HG02763 (cell line): Measurements from ENCODE around the gene IZUMO1.
"Not testable (repeated sequence)": the region's sequence is repeated elsewhere in the genome, so short reads cannot be mapped to it uniquely, and the experiment has no call there.

Experiments used
- ATAC-seq: cut with Tn5 transposase; IDR thresholded peaks from one replicate; pipeline ENCODE4 v1.9.1; 2021; ENCODE audit warnings: mild to moderate bottlenecking, moderate library complexity; ENCODE audit not compliant: unreplicated experiment

IZUMO1 gene

DNA sequence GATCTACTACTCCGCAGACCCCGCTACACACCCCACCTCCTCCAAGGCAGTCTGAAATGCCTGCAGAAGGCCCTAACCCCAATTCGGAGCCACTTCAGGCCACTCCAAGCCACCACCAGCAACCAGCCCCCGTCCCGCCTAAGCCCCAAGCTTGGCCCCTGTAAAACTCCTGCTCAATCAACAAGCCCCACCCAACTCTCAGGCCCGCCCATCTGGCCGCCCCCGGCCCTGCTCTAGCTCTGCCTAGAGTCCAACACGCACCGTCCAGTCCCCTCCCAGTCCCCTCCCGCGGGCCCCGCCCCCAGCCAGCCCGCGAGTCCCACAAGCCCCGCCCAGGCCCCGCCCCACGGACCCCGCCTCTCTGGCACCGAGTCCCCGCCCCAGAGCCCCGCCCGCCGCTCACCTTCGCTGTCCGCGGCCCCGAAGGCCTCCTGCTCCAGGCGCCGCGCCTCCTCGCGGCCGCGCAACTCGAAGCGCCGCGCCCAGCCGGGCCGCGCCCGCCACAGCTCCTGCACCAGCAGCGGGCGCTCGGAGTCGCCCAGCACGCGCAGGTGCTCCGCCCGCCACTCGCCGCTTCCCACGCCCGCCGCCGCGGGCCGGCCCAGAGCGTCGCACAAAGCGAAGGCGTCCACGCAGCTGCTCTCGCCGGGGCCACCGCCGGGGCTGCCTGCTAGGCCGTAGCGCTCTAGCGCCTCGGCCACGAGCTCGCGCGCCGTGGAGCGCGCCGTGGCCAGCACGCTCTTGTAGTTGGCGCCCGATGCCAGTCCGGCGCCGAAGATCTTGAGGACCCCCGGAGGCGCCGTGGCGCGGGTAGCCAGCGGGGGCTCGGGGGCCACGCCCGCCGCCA is 7.9 kb downstream of the IZUMO1 start:
- ATAC-seq = peak; percentile 77

- ATAC-seq = no peak
These were observed 9.2 kb downstream of the IZUMO1 start for GRCh38 chr19:48737360-48737998.

DNA sequence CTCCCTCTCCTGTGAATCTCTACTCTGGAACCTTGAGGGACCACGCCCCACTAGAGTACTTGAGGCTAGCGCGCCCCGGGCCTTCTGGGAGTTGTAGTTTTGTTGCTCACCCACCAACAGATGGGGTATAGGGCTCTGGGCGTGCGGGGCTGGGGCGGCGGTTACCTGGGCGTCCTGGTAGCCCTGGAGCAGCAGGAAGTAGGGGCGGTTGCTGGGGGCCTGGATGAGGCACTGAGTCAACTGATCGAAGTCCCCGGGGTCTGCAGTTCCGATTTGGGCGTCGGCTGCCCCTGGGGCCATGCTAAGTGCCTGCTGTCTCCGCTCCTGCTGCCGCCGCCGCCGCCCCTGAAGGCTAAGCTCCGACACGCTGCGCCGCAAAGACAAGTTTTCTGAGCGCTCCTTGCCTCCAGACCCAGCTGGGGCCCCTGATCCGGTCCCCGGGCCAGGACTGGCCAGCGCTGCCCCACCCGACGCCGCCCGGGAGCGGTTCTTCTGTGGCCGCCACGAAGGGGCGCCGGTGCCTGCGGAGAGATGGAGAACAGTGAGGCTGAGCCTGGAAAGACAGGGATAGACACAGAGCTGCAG is 11.6 kb downstream of the IZUMO1 start:
- ATAC-seq = no peak

DNA sequence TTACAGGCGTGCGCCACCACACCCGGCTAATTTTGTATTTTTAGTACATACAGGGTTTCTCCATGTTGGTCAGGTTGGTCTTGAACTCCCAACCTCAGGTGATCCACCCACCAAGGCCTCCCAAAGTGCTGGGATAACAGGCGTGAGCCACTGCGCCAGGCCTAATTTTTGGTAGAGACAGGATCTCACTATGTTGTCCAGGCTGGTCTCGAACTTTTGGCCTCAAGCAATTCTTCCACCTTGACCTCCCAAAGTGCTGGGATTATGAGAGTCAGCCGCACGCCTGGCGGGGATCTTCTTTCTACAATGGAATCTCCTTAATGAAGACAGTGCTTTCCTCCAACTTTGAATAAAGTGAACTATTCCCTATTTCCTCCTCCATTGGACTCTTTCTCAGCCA is 12.1 kb downstream of the IZUMO1 start:
- ATAC-seq = no peak

GRCh38 chr19:48731452-48731851 is 15.3 kb downstream of the IZUMO1 start:
- no peak for ATAC-seq

GRCh38 chr19:48728911-48729664 is 17.6 kb downstream of the IZUMO1 start:
- no peak for ATAC-seq

GRCh38 chr19:48726556-48726955 is 20.2 kb downstream of the IZUMO1 start:
- ATAC-seq = no peak

GRCh38 chr19:48724796-48725753 is 21.6 kb downstream of the IZUMO1 start:
- ATAC-seq = no peak

GRCh38 chr19:48722196-48722708 is 24.5 kb downstream of the IZUMO1 start:
- no peak for ATAC-seq

GRCh38 chr19:48720613-48721296 is 26.0 kb downstream of the IZUMO1 start:
- peak; percentile 85 for ATAC-seq

DNA sequence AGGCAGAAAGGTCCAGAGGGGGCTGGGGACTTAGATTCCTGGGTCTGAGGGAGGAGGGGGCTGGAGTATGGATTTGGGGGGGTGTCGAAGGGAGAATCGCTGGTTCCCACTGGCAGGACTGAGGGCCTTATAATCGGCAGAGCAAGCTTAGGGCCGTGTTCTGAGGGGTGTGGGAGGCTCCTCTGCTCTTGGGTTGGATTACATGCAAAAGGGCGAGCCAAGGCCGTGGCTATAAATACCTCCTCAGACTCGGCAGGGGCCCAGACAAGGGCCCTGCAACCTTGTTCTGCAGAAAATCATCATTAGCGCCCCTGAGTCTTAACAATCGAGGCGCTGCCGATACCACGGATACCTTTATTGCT is 26.5 kb downstream of the IZUMO1 start:
- ATAC-seq = no peak

DNA sequence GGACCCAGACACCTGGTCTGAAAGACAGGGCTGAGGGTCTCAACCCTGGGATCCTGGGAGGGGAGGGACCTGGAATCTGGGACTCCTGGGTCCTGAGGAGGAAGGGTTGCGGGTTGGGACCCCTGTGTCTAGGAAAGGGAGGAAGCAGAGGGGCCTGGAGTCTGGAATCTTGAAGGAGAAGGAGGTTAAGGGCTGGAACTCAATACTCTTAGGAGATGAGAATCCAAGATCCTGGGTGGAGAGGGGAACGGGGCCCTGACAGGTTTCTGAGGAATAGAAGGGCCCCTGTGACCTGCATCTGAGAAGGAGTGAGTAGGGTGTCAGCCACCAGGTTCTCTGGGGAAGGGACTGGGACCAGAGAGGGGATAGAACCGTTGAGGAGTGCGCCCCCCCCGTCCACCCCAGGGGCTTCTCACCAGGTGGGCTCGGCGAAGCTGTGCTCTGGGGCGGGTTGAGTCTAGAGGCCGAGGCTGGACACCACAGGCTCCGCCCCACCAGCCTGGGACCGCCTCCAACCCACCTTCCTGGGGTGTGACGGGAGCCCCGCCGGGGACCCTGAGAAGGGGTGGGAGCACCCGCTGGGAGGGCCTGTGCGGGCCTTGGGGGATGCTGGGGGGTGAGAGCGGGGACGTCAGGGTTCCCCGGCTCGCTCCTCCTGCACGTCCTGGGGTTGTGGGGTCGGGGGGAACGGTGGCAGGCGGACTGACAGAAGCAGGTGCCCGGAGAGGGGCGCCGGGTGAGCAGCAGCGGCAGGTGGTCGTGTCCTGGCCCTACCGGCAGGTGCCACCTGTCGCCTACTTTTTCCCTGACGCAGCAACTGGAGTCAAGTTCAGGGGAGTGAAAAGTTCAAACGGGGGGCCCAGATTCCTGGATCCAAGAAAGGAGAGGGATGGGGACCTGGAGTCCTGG is 27.2 kb downstream of the IZUMO1 start, which contains the start of gene MAMSTR:
MAMSTR (minus strand) TSS at position 463 of the 909 bp plus-strand sequence. CDS start 694 bp downstream, outside the sequence.
- no peak for ATAC-seq

DNA sequence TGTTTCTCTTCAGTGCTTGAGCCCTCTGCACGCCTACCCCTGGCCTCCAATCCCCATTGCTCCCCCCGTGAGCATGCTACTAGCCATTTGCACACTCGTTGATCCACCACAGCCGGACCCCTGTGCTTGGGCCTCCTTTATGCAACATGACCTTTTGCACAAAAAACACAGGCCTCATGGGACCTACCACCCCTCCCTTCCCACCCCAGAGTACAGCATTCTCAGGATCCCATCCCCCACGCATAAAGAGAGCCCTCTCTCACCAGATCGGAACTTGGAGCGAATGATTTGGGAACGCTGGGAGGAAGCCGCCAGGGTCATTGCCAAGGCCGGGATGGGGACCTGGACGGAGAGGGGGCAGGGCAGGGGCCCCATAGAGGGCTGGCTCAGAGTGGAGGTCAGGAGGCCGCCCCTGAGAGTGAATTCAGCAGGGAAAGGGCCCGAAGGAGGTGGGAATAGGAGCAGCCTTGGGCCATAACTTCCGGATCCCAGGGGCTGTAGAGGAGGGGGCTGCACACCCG is 27.9 kb downstream of the IZUMO1 start:
- ATAC-seq = no peak

DNA sequence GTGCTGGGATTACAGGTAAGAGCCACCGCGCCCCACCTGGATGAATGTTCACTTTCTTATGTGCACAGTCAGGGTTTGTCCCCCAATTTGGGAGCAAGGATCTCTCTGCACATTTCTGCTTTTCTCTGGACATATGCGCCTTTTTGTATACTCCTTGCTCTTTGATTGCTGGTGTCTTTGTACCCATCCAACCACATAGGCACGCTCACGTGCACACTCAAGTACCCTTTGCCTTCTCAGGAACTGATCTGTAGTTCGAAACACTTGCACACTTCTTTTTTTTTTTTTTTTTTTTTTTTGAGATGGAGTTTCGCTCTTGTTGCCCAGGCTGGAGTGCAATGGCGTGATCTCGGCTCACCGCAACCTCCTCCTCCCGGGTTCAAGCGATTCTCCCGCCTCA is 28.6 kb downstream of the IZUMO1 start:
- not testable (repeated sequence) for ATAC-seq

DNA sequence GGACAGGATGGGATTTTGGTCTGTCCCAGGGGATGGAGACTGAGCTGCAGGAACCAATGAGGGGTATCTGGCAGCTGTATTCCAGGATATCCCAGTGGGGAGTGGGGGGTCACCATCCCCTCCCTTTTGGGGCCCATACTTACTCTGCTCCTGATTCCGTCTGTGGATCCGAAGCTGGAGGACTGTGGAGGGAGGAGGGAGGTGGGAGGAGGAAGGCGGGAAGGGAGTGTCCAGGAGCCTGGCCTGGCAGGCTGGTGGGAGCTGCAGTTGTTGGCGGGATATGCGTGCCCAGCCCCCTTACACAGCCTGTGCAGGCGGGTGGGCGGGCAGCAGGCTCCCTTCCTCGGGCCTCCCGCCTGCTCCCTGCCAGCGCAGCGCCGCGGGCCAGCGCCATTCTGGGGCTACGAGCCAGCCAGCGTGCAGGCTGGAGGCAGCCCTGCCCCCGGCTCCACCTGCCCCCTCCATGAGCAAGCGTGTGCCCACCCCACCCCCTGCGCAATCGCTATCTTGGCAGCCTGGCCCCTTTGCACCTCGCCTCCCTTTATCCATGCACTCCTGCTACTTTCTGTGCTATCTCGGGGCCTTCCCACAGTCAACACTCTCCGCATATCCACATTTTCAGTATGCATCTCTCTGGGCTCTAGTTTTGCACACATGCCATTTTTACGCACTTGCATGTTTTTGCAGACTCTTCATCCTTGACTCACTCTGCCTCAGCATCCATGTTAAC is 30.0 kb downstream of the IZUMO1 start:
- no peak for ATAC-seq

GRCh38 chr19:48715681-48716171 is 31.0 kb downstream of the IZUMO1 start:
- no peak for ATAC-seq
